Cardiac fibroblast (primary cell): ENCODE measurements around the gene PPAT.
A peak's percentile ranks its signal among the peaks of the same experiment; 100 is the strongest.
"Not testable (repeated sequence)": the region's sequence is repeated elsewhere in the genome, so short reads cannot be mapped to it uniquely, and the experiment has no call there.

ENCODE experiments used
- DNase-seq, 2 donors: peaks; one replicate each; pipeline versions ENCODE4 v3.0.0 to v3.0.0-alpha.2; 2010; ENCODE audit warnings: low read depth in 2 of 2
- H3K4me3 ChIP-seq, 2 donors: replicated peaks in 1 of 2; 1 replicate in 1 of 2; 2 replicates in 1 of 2; pipeline ENCODE4 v1.5.1; 2011; ENCODE audit warnings: low read depth in 2 of 2, low read length in 2 of 2, mild to moderate bottlenecking in 2 of 2, moderate library complexity in 1 of 2
- TF ChIP-seq, protein P1 (sequence below): IDR thresholded peaks from one replicate; pipeline ENCODE4 v1.5.1; 2011; ENCODE audit warnings: low read depth, mild to moderate bottlenecking, low read length, inconsistent platforms

PPAT gene

DNA sequence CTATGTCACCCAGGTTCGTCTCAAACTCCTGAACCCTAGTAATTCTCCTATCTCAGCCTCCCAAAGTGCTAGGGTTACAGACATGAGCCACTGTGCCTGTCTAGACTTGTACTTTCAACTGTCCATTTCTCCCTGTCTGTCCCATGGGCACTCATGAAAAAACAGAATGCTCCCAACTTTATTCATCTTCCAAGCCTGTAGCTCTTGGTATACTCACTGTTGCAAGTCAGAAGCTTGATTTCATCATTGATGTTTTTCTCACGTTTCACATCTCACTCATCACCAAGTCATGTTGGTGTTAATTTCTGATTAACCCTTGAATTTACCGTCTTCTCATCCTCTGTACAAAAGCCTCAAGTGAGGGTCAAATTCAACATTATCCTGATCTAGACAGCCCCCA lies 24.7 kb upstream of the PPAT start:
- no peak overlapping the region for H3K4me3 ChIP-seq
- TF ChIP-seq, protein P1, sequence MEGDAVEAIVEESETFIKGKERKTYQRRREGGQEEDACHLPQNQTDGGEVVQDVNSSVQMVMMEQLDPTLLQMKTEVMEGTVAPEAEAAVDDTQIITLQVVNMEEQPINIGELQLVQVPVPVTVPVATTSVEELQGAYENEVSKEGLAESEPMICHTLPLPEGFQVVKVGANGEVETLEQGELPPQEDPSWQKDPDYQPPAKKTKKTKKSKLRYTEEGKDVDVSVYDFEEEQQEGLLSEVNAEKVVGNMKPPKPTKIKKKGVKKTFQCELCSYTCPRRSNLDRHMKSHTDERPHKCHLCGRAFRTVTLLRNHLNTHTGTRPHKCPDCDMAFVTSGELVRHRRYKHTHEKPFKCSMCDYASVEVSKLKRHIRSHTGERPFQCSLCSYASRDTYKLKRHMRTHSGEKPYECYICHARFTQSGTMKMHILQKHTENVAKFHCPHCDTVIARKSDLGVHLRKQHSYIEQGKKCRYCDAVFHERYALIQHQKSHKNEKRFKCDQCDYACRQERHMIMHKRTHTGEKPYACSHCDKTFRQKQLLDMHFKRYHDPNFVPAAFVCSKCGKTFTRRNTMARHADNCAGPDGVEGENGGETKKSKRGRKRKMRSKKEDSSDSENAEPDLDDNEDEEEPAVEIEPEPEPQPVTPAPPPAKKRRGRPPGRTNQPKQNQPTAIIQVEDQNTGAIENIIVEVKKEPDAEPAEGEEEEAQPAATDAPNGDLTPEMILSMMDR: no peak
- DNase-seq: no peak

DNA sequence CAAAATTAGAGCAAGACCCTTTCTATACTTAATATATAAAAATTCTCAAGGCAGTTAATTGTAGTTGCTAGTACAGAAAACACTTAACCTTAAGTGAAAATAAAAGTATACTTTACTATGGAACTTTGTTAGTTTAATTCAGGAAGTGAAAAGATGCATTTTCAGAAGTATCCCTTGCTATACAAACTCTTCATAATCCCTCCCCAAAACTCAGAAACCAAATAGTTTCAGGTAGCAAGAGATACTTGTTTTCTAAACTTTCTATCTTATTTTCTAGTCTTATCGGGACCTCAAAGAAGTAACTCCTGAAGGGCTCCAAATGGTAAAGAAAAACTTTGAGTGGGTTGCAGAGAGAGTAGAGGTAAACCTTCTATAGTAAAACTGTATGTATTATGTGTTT lies 14.9 kb upstream of the PPAT start:
- DNase-seq: no peak
- TF ChIP-seq, protein P1: no peak
- no peak overlapping the region for H3K4me3 ChIP-seq

DNA sequence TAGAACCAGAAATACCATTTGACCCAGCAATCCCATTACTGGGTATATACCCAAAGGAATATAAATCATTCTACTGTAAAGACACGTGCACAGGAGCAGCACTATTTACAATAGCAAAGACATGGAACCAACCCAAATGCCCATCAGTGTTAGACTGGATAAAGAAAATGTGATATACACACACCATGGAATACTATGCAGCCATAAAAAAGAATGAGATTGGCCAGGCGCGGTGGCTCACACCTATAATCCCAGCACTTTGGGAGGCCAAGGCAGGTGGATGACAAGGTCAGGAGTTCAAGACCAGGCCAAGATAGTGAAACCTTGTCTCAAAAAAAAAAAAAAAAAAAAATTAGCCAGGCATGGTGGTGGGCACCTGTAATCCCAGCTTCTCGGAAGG lies 14.1 kb upstream of the PPAT start:
- not testable (repeated sequence) for DNase-seq, H3K4me3 ChIP-seq

DNA sequence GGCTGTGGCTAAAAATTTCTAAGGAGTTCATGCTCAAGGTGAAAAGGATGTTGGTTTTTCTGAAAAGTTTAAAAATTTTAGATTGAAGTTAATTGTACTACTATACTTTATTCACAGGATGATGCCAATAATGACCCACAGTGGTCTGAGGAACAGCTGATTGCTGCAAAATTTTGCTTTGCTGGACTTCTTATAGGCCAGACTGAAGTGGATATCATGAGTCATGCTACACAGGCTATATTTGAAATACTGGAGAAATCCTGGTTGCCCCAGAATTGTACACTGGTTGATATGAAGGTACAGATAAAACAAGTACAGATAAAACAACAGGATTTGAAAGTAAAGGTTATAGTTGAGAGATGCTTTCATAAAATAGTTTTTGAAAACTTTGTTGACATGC lies 12.9 kb upstream of the PPAT start:
- peak in 1 of 2 donors; percentile 15 for DNase-seq
- no peak overlapping the region for H3K4me3 ChIP-seq
- TF ChIP-seq, protein P1: no peak

DNA sequence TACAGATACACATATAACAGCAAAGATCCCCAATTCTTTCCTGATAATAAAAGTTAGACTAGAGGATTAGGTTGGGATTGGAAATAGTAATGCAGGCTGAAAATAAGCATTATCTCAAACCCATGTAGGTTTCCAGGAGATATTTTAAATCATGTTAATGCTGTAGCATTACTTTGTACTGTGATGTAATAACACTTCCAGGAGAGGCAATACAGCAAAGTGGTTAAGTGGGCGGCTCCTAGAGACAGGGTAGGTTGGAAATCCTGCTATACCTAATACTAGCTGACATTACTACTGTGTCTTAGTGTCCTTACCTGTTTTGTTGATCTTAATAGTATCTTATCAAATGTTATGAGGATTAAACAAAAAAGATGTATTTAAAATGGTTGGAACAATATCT lies 10.3 kb upstream of the PPAT start:
- no peak overlapping the region for H3K4me3 ChIP-seq
- no peak for DNase-seq
- TF ChIP-seq, protein P1: no peak

DNA sequence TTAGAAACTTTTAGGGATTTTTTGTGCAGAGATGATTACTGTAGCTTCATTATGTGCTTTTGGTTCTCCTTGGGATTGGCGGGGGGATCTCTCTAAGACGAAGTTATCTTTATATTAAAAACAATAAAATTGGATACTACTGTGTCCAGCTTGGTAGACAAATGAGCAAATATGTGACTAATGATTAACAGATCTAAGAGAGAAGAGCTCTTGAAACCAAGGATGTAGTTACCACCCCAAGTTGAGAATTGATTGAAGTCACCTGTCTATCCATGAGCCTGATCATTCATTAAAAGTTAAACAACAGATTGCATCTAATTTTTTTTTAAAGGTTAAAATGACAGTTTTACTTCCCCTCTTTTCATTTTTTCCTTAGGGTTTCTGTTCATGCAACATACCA lies 9.3 kb upstream of the PPAT start:
- TF ChIP-seq, protein P1: no peak
- no peak for DNase-seq
- no peak overlapping the region for H3K4me3 ChIP-seq

DNA sequence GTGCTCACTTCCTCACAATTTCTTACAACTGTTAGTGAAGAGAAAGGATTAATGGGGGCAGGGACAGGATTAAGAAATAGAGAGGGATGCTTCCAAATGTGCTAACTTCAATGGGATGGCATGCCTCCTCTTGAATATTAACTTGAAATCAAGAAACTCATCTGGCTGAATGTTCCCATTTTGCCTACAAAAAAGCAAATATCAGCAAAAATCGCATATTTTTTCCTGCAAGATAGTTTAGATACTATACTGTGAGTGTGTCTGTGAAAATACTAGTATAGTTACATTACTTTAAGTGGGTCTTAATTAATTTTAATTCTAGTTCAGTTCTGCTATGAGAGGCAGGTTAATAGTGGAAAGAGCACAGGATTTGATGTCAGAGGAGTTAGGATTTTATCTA lies 5.6 kb upstream of the PPAT start:
- TF ChIP-seq, protein P1: no peak
- H3K4me3 ChIP-seq: no peak overlapping the region
- no peak for DNase-seq
